HG02642 (cell line): Measurements from ENCODE around the gene TRA2A.

Experiments used
- ATAC-seq: cut with Tn5 transposase; IDR thresholded peaks from one replicate; pipeline ENCODE4 v1.9.1; 2021; ENCODE audit warnings: mild to moderate bottlenecking; ENCODE audit not compliant: unreplicated experiment, poor library complexity

The TRA2A gene

GRCh38 chr7:23472046-23472445 lies 59.7 kb downstream of the TRA2A start:
- no peak for ATAC-seq

GRCh38 chr7:23471106-23471859 lies 60.5 kb downstream of the TRA2A start:
- peak; percentile 38 for ATAC-seq

- ATAC-seq, result peak; percentile 14
Measured at GRCh38 chr7:23470330-23471105, 61.3 kb downstream of the TRA2A start, which contains the start of gene IGF2BP3. Gene IGF2BP3 (minus strand): TSS chr7:23470491. CDS start chr7:23470110, 381 bp downstream.

GRCh38 chr7:23469961-23470250 lies 61.9 kb downstream of the TRA2A start:
- ATAC-seq, result no peak

GRCh38 chr7:23469150-23469960 lies 62.4 kb downstream of the TRA2A start:
- ATAC-seq, result peak; percentile 29

- peak; percentile 6 for ATAC-seq
Measured at GRCh38 chr7:23468526-23469149, 63.1 kb downstream of the TRA2A start.

GRCh38 chr7:23467806-23468525 lies 63.8 kb downstream of the TRA2A start:
- no peak for ATAC-seq

- ATAC-seq, result no peak
Measured at GRCh38 chr7:23467291-23467805, 64.4 kb downstream of the TRA2A start.

- ATAC-seq, result no peak
Measured at GRCh38 chr7:23462846-23463245, 68.9 kb downstream of the TRA2A start.

GRCh38 chr7:23458044-23458443 lies 73.7 kb downstream of the TRA2A start:
- ATAC-seq, result no peak

GRCh38 chr7:23456093-23456492 lies 75.7 kb downstream of the TRA2A start:
- no peak for ATAC-seq

- ATAC-seq, result no peak
Measured at GRCh38 chr7:23454881-23455526, 76.8 kb downstream of the TRA2A start.
